Measurements from ENCODE around the gene IL27RA. TPM values are rescaled to one million over a fixed set of nuclear protein-coding genes. Genes with fewer than 3 reads are reported as not detected.

The IL27RA gene
- total RNA-seq, 2 donors from 2014 or later = 10.3 to 10.8 TPM

GRCh38 chr19:14051980-14052379, 20.4 kb downstream of the IL27RA start:
- peaks cover 5% of the 10 kb centered on the region for H3K9me3 Mint-ChIP-seq
- Histone ChIP-seq H3K27me3 (ENCODE audit: control insufficient read depth, insufficient read depth, low read length, poor library complexity, severe bottlenecking) (peaks cover 11% of the 10 kb centered on the region), H3K4me3 (ENCODE audit: low read length) (no peak overlapping the region), H3K4me1 (ENCODE audit: control insufficient read depth, insufficient read depth, low read length) (no peaks in the 10 kb centered on the region), H3K9me3 (ENCODE audit: control insufficient read depth, low read length) (no peaks in the 10 kb centered on the region), H3K27ac (ENCODE audit: low read depth, low read length) (no peak overlapping the region), H3K36me3 (ENCODE audit: control insufficient read depth, insufficient read depth, low read length) (peaks cover 8% of the 10 kb centered on the region), H3K9ac (ENCODE audit: extremely low read depth, low read length, poor library complexity, severe bottlenecking) (no peak overlapping the region)
- H3K4me1 Mint-ChIP-seq = no peaks in the 10 kb centered on the region
- H3K27ac Mint-ChIP-seq = no peak overlapping the region
- no peak for TF ChIP-seq CTCF (conservative IDR thresholded peaks at IDR 0.05)
- WGBS, 2 experiments (ENCODE audit: insufficient coverage in 1 of 2, insufficient read length in 1 of 2) = 92 to 94% methylated on average over 3 to 9 of the region's 9 CpGs
- H3K4me3 Mint-ChIP-seq = no peak overlapping the region
- H3K27me3 Mint-ChIP-seq (ENCODE audit: insufficient read depth) = peaks cover 24% of the 10 kb centered on the region
- H3K36me3 Mint-ChIP-seq (ENCODE audit: low read depth) = peaks cover 28% of the 10 kb centered on the region
- no peak for DNase-seq

GRCh38 chr19:14052470-14052869, 20.9 kb downstream of the IL27RA start:
- Histone ChIP-seq H3K36me3 (ENCODE audit: control insufficient read depth, insufficient read depth, low read length) (peaks cover 8% of the 10 kb centered on the region), H3K4me3 (ENCODE audit: low read length) (no peak overlapping the region), H3K9ac (ENCODE audit: extremely low read depth, low read length, poor library complexity, severe bottlenecking) (no peak overlapping the region), H3K9me3 (ENCODE audit: control insufficient read depth, low read length) (no peaks in the 10 kb centered on the region), H3K4me1 (ENCODE audit: control insufficient read depth, insufficient read depth, low read length) (no peaks in the 10 kb centered on the region), H3K27ac (ENCODE audit: low read depth, low read length) (no peak overlapping the region), H3K27me3 (ENCODE audit: control insufficient read depth, insufficient read depth, low read length, poor library complexity, severe bottlenecking) (peaks cover 14% of the 10 kb centered on the region)
- 87 to 93% methylated on average over 4 to 6 of the region's 6 CpGs for WGBS, 2 experiments (ENCODE audit: insufficient coverage in 1 of 2, insufficient read length in 1 of 2)
- no peak for DNase-seq
- Mint-ChIP-seq H3K27ac (no peak overlapping the region), H3K9me3 (peaks cover 5% of the 10 kb centered on the region), H3K27me3 (ENCODE audit: insufficient read depth) (peaks cover 28% of the 10 kb centered on the region), H3K4me1 (no peaks in the 10 kb centered on the region), H3K4me3 (no peak overlapping the region), H3K36me3 (ENCODE audit: low read depth) (peaks cover 28% of the 10 kb centered on the region)
- no peak for TF ChIP-seq CTCF (conservative IDR thresholded peaks at IDR 0.05)

GRCh38 chr19:14053032-14053431, 21.5 kb downstream of the IL27RA start:
- Histone ChIP-seq H3K9me3 (ENCODE audit: control insufficient read depth, low read length) (no peaks in the 10 kb centered on the region), H3K4me1 (ENCODE audit: control insufficient read depth, insufficient read depth, low read length) (no peaks in the 10 kb centered on the region), H3K9ac (ENCODE audit: extremely low read depth, low read length, poor library complexity, severe bottlenecking) (no peak overlapping the region), H3K27me3 (ENCODE audit: control insufficient read depth, insufficient read depth, low read length, poor library complexity, severe bottlenecking) (peaks cover 18% of the 10 kb centered on the region), H3K36me3 (ENCODE audit: control insufficient read depth, insufficient read depth, low read length) (peaks cover 8% of the 10 kb centered on the region), H3K27ac (ENCODE audit: low read depth, low read length) (no peak overlapping the region), H3K4me3 (ENCODE audit: low read length) (no peak overlapping the region)
- no peak for TF ChIP-seq CTCF (conservative IDR thresholded peaks at IDR 0.05)
- DNase-seq = no peak
- Mint-ChIP-seq H3K4me3 (no peak overlapping the region), H3K27me3 (ENCODE audit: insufficient read depth) (peaks cover 33% of the 10 kb centered on the region), H3K36me3 (ENCODE audit: low read depth) (peaks cover 28% of the 10 kb centered on the region), H3K4me1 (no peaks in the 10 kb centered on the region), H3K9me3 (peaks cover 5% of the 10 kb centered on the region), H3K27ac (no peak overlapping the region)
- 96% methylated on average over 3 of the region's 3 CpGs for WGBS, 2 experiments (ENCODE audit: insufficient coverage in 1 of 2, insufficient read length in 1 of 2)
